Measurements from ENCODE around the gene NKAIN2. TPM values are rescaled to one million over a fixed set of nuclear protein-coding genes. Genes with fewer than 3 reads are reported as not detected.

Gene NKAIN2
- total RNA-seq, 2 donors from 2014 or later = 0.68 TPM; not detected in 1

DNA sequence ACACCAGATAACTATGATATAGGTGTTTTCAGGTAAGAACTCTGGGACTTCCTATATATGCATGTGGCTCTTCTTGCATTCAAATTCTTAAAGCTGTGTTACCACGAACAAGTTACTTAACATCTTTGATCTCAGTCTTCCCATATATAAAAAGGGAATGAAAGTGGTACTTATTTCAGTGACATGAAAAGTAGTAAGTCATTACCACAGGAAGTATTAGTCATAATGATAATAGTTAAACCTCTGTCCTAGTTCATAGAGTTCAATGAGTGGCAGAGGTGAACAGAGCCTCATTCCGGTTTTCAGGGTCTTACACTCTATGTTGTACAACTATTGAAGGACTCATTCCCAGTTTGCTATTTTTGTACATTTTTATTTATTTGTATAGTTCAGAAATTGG, 237.0 kb downstream of the NKAIN2 start:
- H3K4me1 ChIP-seq (replicated peaks) = no peaks in the 10 kb centered on the region
- WGBS = 78% methylated on average over 2 of the region's 2 CpGs
- no peak overlapping the region for H3K4me3 ChIP-seq
- H3K9me3 ChIP-seq = no peaks in the 10 kb centered on the region
- TF ChIP-seq POLR2A (IDR thresholded peaks at IDR 0.05) (no peak), POLR2AphosphoS5 (IDR thresholded peaks at IDR 0.05) (no peak)
- TF ChIP-seq, protein P1, sequence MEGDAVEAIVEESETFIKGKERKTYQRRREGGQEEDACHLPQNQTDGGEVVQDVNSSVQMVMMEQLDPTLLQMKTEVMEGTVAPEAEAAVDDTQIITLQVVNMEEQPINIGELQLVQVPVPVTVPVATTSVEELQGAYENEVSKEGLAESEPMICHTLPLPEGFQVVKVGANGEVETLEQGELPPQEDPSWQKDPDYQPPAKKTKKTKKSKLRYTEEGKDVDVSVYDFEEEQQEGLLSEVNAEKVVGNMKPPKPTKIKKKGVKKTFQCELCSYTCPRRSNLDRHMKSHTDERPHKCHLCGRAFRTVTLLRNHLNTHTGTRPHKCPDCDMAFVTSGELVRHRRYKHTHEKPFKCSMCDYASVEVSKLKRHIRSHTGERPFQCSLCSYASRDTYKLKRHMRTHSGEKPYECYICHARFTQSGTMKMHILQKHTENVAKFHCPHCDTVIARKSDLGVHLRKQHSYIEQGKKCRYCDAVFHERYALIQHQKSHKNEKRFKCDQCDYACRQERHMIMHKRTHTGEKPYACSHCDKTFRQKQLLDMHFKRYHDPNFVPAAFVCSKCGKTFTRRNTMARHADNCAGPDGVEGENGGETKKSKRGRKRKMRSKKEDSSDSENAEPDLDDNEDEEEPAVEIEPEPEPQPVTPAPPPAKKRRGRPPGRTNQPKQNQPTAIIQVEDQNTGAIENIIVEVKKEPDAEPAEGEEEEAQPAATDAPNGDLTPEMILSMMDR (IDR thresholded peaks at IDR 0.05) = no peak
- no peak for DNase-seq (ENCODE audit: low spot score)
- H3K36me3 ChIP-seq = no peaks in the 10 kb centered on the region
- H3K27me3 ChIP-seq (replicated peaks; ENCODE audit: insufficient read depth) = no peaks in the 10 kb centered on the region
- H3K27ac ChIP-seq = no peak overlapping the region
- intact Hi-C loops (cut with DNase I) = no loop called here

DNA sequence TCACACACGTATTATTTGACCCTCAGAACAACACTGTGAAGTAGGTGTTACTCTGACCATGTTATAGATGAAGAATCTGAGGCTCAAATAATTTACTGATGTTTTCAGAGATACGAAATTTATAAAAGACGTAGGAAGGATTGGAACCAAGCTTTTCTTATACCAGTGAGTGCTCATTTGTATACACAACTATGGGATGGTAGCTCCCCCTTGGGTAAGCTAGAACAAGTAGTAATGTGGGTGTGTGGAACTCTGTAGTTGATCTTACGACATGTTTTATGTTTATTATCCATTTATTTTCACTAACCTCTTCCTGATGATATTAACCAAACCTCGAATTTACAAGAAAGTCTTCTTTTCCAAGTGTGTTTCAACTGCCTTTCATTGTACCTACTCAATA, 248.5 kb downstream of the NKAIN2 start:
- 90% methylated on average over 5 of the region's 5 CpGs for WGBS
- intact Hi-C loops (cut with DNase I) = no loop called here
- H3K27ac ChIP-seq = no peak overlapping the region
- H3K36me3 ChIP-seq = no peaks in the 10 kb centered on the region
- H3K9me3 ChIP-seq = no peaks in the 10 kb centered on the region
- H3K4me3 ChIP-seq = no peak overlapping the region
- TF ChIP-seq, protein P1 (IDR thresholded peaks at IDR 0.05) = no peak
- TF ChIP-seq POLR2AphosphoS5 (IDR thresholded peaks at IDR 0.05) (no peak), POLR2A (IDR thresholded peaks at IDR 0.05) (no peak)
- no peaks in the 10 kb centered on the region for H3K27me3 ChIP-seq (replicated peaks; ENCODE audit: insufficient read depth)
- no peak for DNase-seq (ENCODE audit: low spot score)
- no peaks in the 10 kb centered on the region for H3K4me1 ChIP-seq (replicated peaks)

DNA sequence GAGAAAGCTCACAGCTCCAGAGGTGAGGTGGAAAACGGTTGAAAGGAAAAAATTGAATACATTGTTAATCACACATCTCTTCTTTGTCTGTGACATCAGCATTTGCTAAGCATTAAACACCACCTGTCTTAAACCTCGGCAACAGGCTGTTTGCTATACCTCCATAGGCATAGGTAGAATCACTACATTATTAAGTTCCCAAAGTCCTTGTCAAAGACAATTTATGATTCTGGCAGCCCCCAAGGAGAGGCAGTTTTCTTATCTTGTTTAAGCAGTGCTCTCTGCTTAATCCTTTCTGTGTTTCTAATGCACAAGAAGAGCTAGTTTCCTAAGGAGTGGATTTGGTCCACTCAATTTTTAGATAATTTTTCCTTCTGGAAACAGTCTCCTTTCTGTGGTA, 249.7 kb downstream of the NKAIN2 start:
- 88% methylated on average over 2 of the region's 2 CpGs for WGBS
- no peak for DNase-seq (ENCODE audit: low spot score)
- H3K27me3 ChIP-seq (replicated peaks; ENCODE audit: insufficient read depth) = no peaks in the 10 kb centered on the region
- no peak for TF ChIP-seq POLR2AphosphoS5 (IDR thresholded peaks at IDR 0.05)
- TF ChIP-seq POLR2A (IDR thresholded peaks at IDR 0.05) = no peak
- TF ChIP-seq, protein P1 (IDR thresholded peaks at IDR 0.05) = no peak
- no peaks in the 10 kb centered on the region for H3K4me1 ChIP-seq (replicated peaks)
- H3K9me3 ChIP-seq = no peaks in the 10 kb centered on the region
- no peak overlapping the region for H3K27ac ChIP-seq
- intact Hi-C loops (cut with DNase I) = no loop called here
- H3K4me3 ChIP-seq = no peak overlapping the region
- H3K36me3 ChIP-seq = no peaks in the 10 kb centered on the region

DNA sequence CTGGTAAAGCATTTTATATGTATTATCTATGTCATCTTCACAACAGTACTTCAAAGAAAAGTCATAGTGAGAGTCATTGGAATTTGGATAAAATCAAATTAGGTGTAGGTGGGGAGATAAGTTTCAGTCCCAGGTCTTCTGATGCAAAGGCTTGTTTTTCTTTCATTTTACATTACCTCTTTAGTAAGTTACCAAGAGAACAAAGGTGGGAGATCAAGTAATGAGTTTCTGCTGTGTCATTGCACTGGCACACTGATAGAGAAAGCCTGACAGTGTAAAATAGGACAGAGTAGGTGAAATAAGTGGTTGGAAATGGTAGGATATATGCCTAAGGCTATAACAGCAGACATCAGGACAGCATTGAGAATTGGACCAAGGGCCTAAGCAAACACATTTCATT, 250.4 kb downstream of the NKAIN2 start:
- H3K27me3 ChIP-seq (replicated peaks; ENCODE audit: insufficient read depth) = no peaks in the 10 kb centered on the region
- TF ChIP-seq, protein P1 (IDR thresholded peaks at IDR 0.05) = no peak
- TF ChIP-seq POLR2A (IDR thresholded peaks at IDR 0.05) (no peak), POLR2AphosphoS5 (IDR thresholded peaks at IDR 0.05) (no peak)
- H3K9me3 ChIP-seq = no peaks in the 10 kb centered on the region
- intact Hi-C loops (cut with DNase I) = no loop called here
- no peaks in the 10 kb centered on the region for H3K4me1 ChIP-seq (replicated peaks)
- H3K27ac ChIP-seq = no peak overlapping the region
- no peak overlapping the region for H3K4me3 ChIP-seq
- H3K36me3 ChIP-seq = no peaks in the 10 kb centered on the region
- DNase-seq (ENCODE audit: low spot score) = no peak

DNA sequence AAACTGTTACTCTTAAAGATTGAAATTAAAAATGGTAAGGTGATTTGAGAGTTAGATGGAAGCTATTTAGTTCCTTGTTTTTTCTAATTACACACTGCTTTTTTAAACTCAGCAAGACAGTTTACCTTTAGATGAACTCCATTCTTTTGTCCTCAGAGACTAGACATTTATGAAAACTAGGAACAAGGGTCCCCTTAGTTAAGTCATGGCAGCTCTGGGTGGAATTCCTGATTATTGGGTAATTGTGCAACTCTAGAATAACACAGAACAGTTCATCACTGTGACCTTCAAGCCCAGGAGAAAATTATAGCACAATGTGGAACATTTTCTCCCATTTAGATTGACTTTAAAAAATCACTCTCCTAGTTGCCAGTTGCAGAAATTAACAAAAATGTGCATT, 251.7 kb downstream of the NKAIN2 start:
- H3K27ac ChIP-seq = no peak overlapping the region
- no peak for DNase-seq (ENCODE audit: low spot score)
- TF ChIP-seq, protein P1 (IDR thresholded peaks at IDR 0.05) = no peak
- TF ChIP-seq POLR2A (IDR thresholded peaks at IDR 0.05) = no peak
- no peaks in the 10 kb centered on the region for H3K4me1 ChIP-seq (replicated peaks)
- intact Hi-C loops (cut with DNase I) = no loop called here
- H3K4me3 ChIP-seq = no peak overlapping the region
- no peaks in the 10 kb centered on the region for H3K9me3 ChIP-seq
- no peaks in the 10 kb centered on the region for H3K27me3 ChIP-seq (replicated peaks; ENCODE audit: insufficient read depth)
- no peaks in the 10 kb centered on the region for H3K36me3 ChIP-seq
